ENCODE results near the gene H6PD. TPM values are rescaled to one million over a fixed set of nuclear protein-coding genes. Genes with fewer than 3 reads are reported as not detected.
A peak's percentile ranks its signal among the peaks of the same experiment; 100 is the strongest.

Gene H6PD
- total and polyA plus RNA-seq, 9 of the 15 experiments (the other 6 are each of a cell fraction or from before 2014, with no cell fraction given) = 0.04 to 2.5 (median 0.95) TPM

- TF ChIP-seq XRCC4 (IDR thresholded peaks at IDR 0.05; ENCODE audit: extremely low read depth, insufficient read depth, insufficient read length) = no peak
- TF ChIP-seq MCM2 (IDR thresholded peaks at IDR 0.05; ENCODE audit: low read depth) = no peak
- peak; percentile 95 for TF ChIP-seq REST (IDR thresholded peaks at IDR 0.05; ENCODE audit: borderline replicate concordance)
- no peak for TF ChIP-seq REST (CRISPR knock-in tag; IDR thresholded peaks at IDR 0.05; ENCODE audit: low read depth)
- peak; percentile 93 for TF ChIP-seq ARID2 (IDR thresholded peaks at IDR 0.05)
- TF ChIP-seq MYNN (IDR thresholded peaks at IDR 0.05) = no peak
- no peak for TF ChIP-seq MYNN (CRISPR knock-in tag; IDR thresholded peaks at IDR 0.05)
- no peak for TF ChIP-seq ELK3 (CRISPR knock-in tag; IDR thresholded peaks at IDR 0.05)
- peak; percentile 59; the same call in 1 of the 2 replicates for TF ChIP-seq KLF16 (IDR thresholded peaks at IDR 0.05)
- TF ChIP-seq ZNF121 (CRISPR knock-in tag; conservative IDR thresholded peaks at IDR 0.05) = no peak
- TF ChIP-seq USF2 (CRISPR knock-in tag; IDR thresholded peaks at IDR 0.05) = no peak
- no peak for TF ChIP-seq XRCC3 (IDR thresholded peaks at IDR 0.05)
- no peak for TF ChIP-seq NFRKB (IDR thresholded peaks at IDR 0.05; ENCODE audit: low read depth)
- peak; percentile 85 for TF ChIP-seq MEIS2 (IDR thresholded peaks at IDR 0.05; ENCODE audit: partially characterized antibody)
- TF ChIP-seq MLLT1 (IDR thresholded peaks at IDR 0.05) = no peak
- TF ChIP-seq SMC3 (conservative IDR thresholded peaks at IDR 0.05; ENCODE audit: insufficient read depth, low read depth, low read length) = peak; percentile 96
- peak in 1 of 2 experiments; percentile 99; a peak in 2 of 3 replicates for TF ChIP-seq CBX3 (IDR thresholded peaks at IDR 0.05; ENCODE audit: borderline replicate concordance in 1 of 2, low read length in 2 of 2)
- no peak for TF ChIP-seq ILK (tag; IDR thresholded peaks at IDR 0.05; ENCODE audit: borderline replicate concordance, low read depth)
Observed at GRCh38 chr1:9289090-9289534, 54.5 kb downstream of the H6PD start (continued).
